Spinal cord (tissue), 10 donors: ENCODE results near the gene DHRS7B. TPM values are rescaled to one million over a fixed set of nuclear protein-coding genes. Genes with fewer than 3 reads are reported as not detected.
"Not testable (repeated sequence)": the region's sequence is repeated elsewhere in the genome, so short reads cannot be mapped to it uniquely, and the experiment has no call there.

Source experiments
- DNase-seq, 6 donors: peaks; one replicate each; pipeline versions ENCODE4 v3.0.0 to v3.0.0-alpha.2; 2013 to 2015; ENCODE audit warnings: low spot score in 6 of 6, low read depth in 4 of 6
- H3K27ac ChIP-seq: one replicate; pipeline ENCODE4 v1.5.1; 2013; ENCODE audit warnings: low read depth, low read length, control low read depth
- H3K27me3 ChIP-seq: one replicate; pipeline ENCODE4 v1.6.1; 2013; ENCODE audit warnings: low read length; ENCODE audit not compliant: control insufficient read depth, insufficient read depth
- H3K36me3 ChIP-seq: one replicate; pipeline ENCODE4 v1.6.1; 2013; ENCODE audit warnings: low read length; ENCODE audit not compliant: control insufficient read depth, insufficient read depth
- H3K4me1 ChIP-seq: one replicate; pipeline ENCODE4 v1.6.1; 2013; ENCODE audit warnings: low read length; ENCODE audit not compliant: control insufficient read depth, insufficient read depth
- H3K4me3 ChIP-seq: one replicate; pipeline ENCODE4 v1.5.1; 2013; ENCODE audit warnings: low read depth, low read length, control low read depth
- H3K9me3 ChIP-seq: one replicate; pipeline ENCODE4 v1.6.1; 2013; ENCODE audit warnings: low read length; ENCODE audit not compliant: control insufficient read depth, insufficient read depth
- WGBS: methylation state at CpG from one replicate; pipeline ENCODE4 v1.1.5; 2013; ENCODE audit warnings: missing lambda C conversion rate; ENCODE audit not compliant: insufficient coverage; 5-methylcytosine and 5-hydroxymethylcytosine counted together
- polyA plus RNA-seq, 2 donors: library from polyadenylated mRNA; unstranded; fragments of 120-200 nt; gene quantifications; one replicate each; pipeline ENCODE4 v1.2.1, GENCODE V29; 2013; ENCODE audit not compliant: insufficient read length in 2 of 2
- total RNA-seq, 2 donors: library from RNA; depleted of rRNA in 1 of 2; stranded (reverse); fragments of 120-200 nt in 1 of 2; fragments of >200 nt in 1 of 2; gene quantifications; one replicate each; pipeline versions ENCODE4 v1.2.3 to v1.2.4, GENCODE V29; 2013 to 2014
- donor health status: healthy.

Gene DHRS7B
- total and polyA plus RNA-seq, 4 donors = 20.3 to 43.2 (median 31.9) TPM

- H3K27ac ChIP-seq, H3K27me3 ChIP-seq, DNase-seq, H3K4me1 ChIP-seq, H3K9me3 ChIP-seq, H3K4me3 ChIP-seq, H3K36me3 ChIP-seq: not testable (repeated sequence)
- WGBS = 100% methylated on average over 1 of the region's 3 CpGs
Observed at GRCh38 chr17:21144299-21144698, 17.5 kb downstream of the DHRS7B start.

- H3K4me1 ChIP-seq = no peaks in the 10 kb centered on the region
- H3K9me3 ChIP-seq = peaks cover 2% of the 10 kb centered on the region
- no CpG with 5 or more reads among the region's 3 CpGs for WGBS
- H3K27ac ChIP-seq = no peak overlapping the region
- H3K36me3 ChIP-seq = no peaks in the 10 kb centered on the region
- no peak for DNase-seq
- H3K27me3 ChIP-seq = no peaks in the 10 kb centered on the region
- H3K4me3 ChIP-seq = no peak overlapping the region
Observed at GRCh38 chr17:21146362-21147015, 19.7 kb downstream of the DHRS7B start.

- DNase-seq = no peak
- H3K4me1 ChIP-seq = no peaks in the 10 kb centered on the region
- peaks cover 2% of the 10 kb centered on the region for H3K9me3 ChIP-seq
- no peak overlapping the region for H3K27ac ChIP-seq
- no CpG with 5 or more reads among the region's 1 CpG for WGBS
- H3K36me3 ChIP-seq = no peaks in the 10 kb centered on the region
- no peaks in the 10 kb centered on the region for H3K27me3 ChIP-seq
- no peak overlapping the region for H3K4me3 ChIP-seq
Observed at GRCh38 chr17:21149621-21150020, 22.9 kb downstream of the DHRS7B start.

- no peaks in the 10 kb centered on the region for H3K36me3 ChIP-seq
- no peaks in the 10 kb centered on the region for H3K4me1 ChIP-seq
- H3K27me3 ChIP-seq = no peaks in the 10 kb centered on the region
- peaks cover 2% of the 10 kb centered on the region for H3K9me3 ChIP-seq
- WGBS = no CpG with 5 or more reads among the region's 1 CpG
- H3K27ac ChIP-seq = no peak overlapping the region
- no peak for DNase-seq
- no peak overlapping the region for H3K4me3 ChIP-seq
Observed at GRCh38 chr17:21152731-21153130, 26.0 kb downstream of the DHRS7B start.

GRCh38 chr17:21157586-21158370, 31.0 kb downstream of the DHRS7B start:
- no peaks in the 10 kb centered on the region for H3K4me1 ChIP-seq
- H3K27me3 ChIP-seq = no peaks in the 10 kb centered on the region
- no peaks in the 10 kb centered on the region for H3K9me3 ChIP-seq
- H3K4me3 ChIP-seq = no peak overlapping the region
- no peak for DNase-seq
- no CpG with 5 or more reads among the region's 1 CpG for WGBS
- no peaks in the 10 kb centered on the region for H3K36me3 ChIP-seq
- H3K27ac ChIP-seq = no peak overlapping the region

- Histone ChIP-seq H3K4me1 (no peaks in the 10 kb centered on the region), H3K27ac (no peak overlapping the region), H3K36me3 (no peaks in the 10 kb centered on the region)
Observed at GRCh38 chr17:21160401-21160800, 33.6 kb downstream of the DHRS7B start.

GRCh38 chr17:21161498-21162393, 35.0 kb downstream of the DHRS7B start:
- H3K9me3 ChIP-seq = no peaks in the 10 kb centered on the region
- peaks cover 5% of the 10 kb centered on the region for H3K4me1 ChIP-seq
- 88% methylated on average over 4 of the region's 7 CpGs for WGBS
- DNase-seq = no peak
- no peak overlapping the region for H3K4me3 ChIP-seq
- no peak overlapping the region for H3K27ac ChIP-seq
- no peaks in the 10 kb centered on the region for H3K27me3 ChIP-seq
- no peaks in the 10 kb centered on the region for H3K36me3 ChIP-seq

More at GRCh38 chr17:21160401-21160800, 33.6 kb downstream of the DHRS7B start:
- Histone ChIP-seq H3K27me3 (no peaks in the 10 kb centered on the region), H3K9me3 (no peaks in the 10 kb centered on the region), H3K4me3 (no peak overlapping the region)
- no peak for DNase-seq

GRCh38 chr17:21162394-21162775, 35.6 kb downstream of the DHRS7B start:
- Histone ChIP-seq H3K36me3 (no peaks in the 10 kb centered on the region), H3K9me3 (no peaks in the 10 kb centered on the region), H3K27ac (no peak overlapping the region), H3K4me3 (no peak overlapping the region), H3K4me1 (peaks cover 5% of the 10 kb centered on the region), H3K27me3 (no peaks in the 10 kb centered on the region)
- DNase-seq = no peak
- 36% methylated on average over 1 of the region's 2 CpGs for WGBS

- DNase-seq = no peak
- H3K36me3 ChIP-seq = no peaks in the 10 kb centered on the region
- no peak overlapping the region for H3K27ac ChIP-seq
- H3K27me3 ChIP-seq = no peaks in the 10 kb centered on the region
- 90% methylated on average over 2 of the region's 6 CpGs for WGBS
- no peak overlapping the region for H3K4me3 ChIP-seq
- no peaks in the 10 kb centered on the region for H3K9me3 ChIP-seq
- peaks cover 5% of the 10 kb centered on the region for H3K4me1 ChIP-seq
Observed at GRCh38 chr17:21163101-21163500, 36.3 kb downstream of the DHRS7B start.
